K562 (cell line): ENCODE measurements around the gene POLR3C. TPM values are rescaled to one million over a fixed set of nuclear protein-coding genes. Genes with fewer than 3 reads are reported as not detected.

Experiments
- ATAC-seq: fragments of 200-7000 bp; cut with Tn5 transposase; 3 replicates; pipeline ENCODE4 v1.9.1; 2020; ENCODE audit warnings: moderate library complexity
- BruUV-seq: library from RNA; stranded (reverse); fragments of 400-500 nt; replicated peaks from 2 replicates; lab custom pipeline; 2021; lab: Mats Ljungman, UMichigan
- CTCF ChIA-PET: fragments of 300-600 bp; formaldehyde crosslinking; extraction: SDS; loops from one replicate; lab custom pipeline; 2021; ENCODE audit warnings: low intra/inter-chr PET ratio; lab: Yijun Ruan, JAX
- POLR2A ChIA-PET: fragments of 300-600, 350-650 bp; sonication (Branson Sonifier 250); formaldehyde crosslinking; extraction: SDS; loops from one replicate; lab custom pipeline; 2021; ENCODE audit warnings: antibody characterized with exemption, inconsistent platforms; lab: Yijun Ruan, JAX
- DNase-seq, 4 experiments: peaks; one replicate each; pipeline versions ENCODE4 v3.0.0 to v3.0.0-alpha.2; 2011 to 2018; ENCODE audit warnings: low spot score in 3 of 4, mixed read lengths in 3 of 4; ENCODE audit errors: extremely low read depth in 1 of 4
- FAIRE-seq: peaks from 2 replicates; lab custom pipeline; 2011; peaks lifted over from hg19 to GRCh38; lab: Jason Lieb, UNC
- H2AFZ ChIP-seq: 2 replicates; pipeline ENCODE4 v1.6.0; 2011; ENCODE audit warnings: low read depth, low read length, control low read depth, inconsistent platforms
- H3K27ac ChIP-seq: fragments of 200-600 bp; 3 replicates; pipeline ENCODE4 v1.8.0; 2011; ENCODE audit warnings: low read depth, mild to moderate bottlenecking, control low read depth, inconsistent platforms, low read length, moderate library complexity, mixed read lengths; ENCODE audit errors: extremely low read depth
- H3K27me3 ChIP-seq, 2 experiments: fragments of 300-600 bp in 1 of 2; 2 replicates in 1 of 2; 3 replicates in 1 of 2; pipeline versions ENCODE4 v1.6.0 to v1.8.0; 2011; ENCODE audit warnings: inconsistent platforms in 2 of 2, low read length in 2 of 2, mild to moderate bottlenecking in 1 of 2, mixed read lengths in 1 of 2, moderate library complexity in 1 of 2; ENCODE audit not compliant: control insufficient read depth in 2 of 2, insufficient read depth in 2 of 2
- H3K36me3 ChIP-seq: fragments of 300-600 bp; 3 replicates; pipeline ENCODE4 v1.8.0; 2011; ENCODE audit warnings: mild to moderate bottlenecking, low read length, inconsistent platforms; ENCODE audit not compliant: control insufficient read depth, insufficient read depth
- H3K4me1 ChIP-seq, 2 experiments: fragments of 200-600 bp in 1 of 2; replicated peaks in 1 of 2; 2 replicates in 1 of 2; 3 replicates in 1 of 2; pipeline versions ENCODE4 v1.5.1 to v1.8.0; 2011; ENCODE audit warnings: inconsistent platforms in 2 of 2, low read length in 2 of 2, mild to moderate bottlenecking in 1 of 2, mixed read lengths in 1 of 2, moderate library complexity in 1 of 2; ENCODE audit not compliant: control insufficient read depth in 2 of 2, insufficient read depth in 2 of 2
- H3K4me2 ChIP-seq: 2 replicates; pipeline ENCODE4 v1.6.1; 2011; ENCODE audit warnings: low read length, control low read depth, inconsistent platforms, mixed read lengths; ENCODE audit not compliant: insufficient read depth
- H3K4me3 ChIP-seq: fragments of 200-600 bp; sonication (generic), shearing (Covaris generic); 2 replicates; pipeline ENCODE4 v1.5.1; 2016; ENCODE audit warnings: control low read depth, inconsistent platforms
- H3K79me2 ChIP-seq: fragments of 200-600 bp; 3 replicates; pipeline ENCODE4 v1.8.0; 2011; ENCODE audit warnings: low read length, inconsistent platforms; ENCODE audit not compliant: control insufficient read depth, insufficient read depth
- H3K9ac ChIP-seq, 2 experiments: 2 replicates each; pipeline versions ENCODE4 v1.6.0 to v1.6.1; 2011; ENCODE audit warnings: low read depth in 2 of 2, low read length in 2 of 2, control low read depth in 1 of 2, inconsistent platforms in 1 of 2, mild to moderate bottlenecking in 1 of 2, mixed read lengths in 1 of 2; ENCODE audit not compliant: insufficient read depth in 1 of 2
- H3K9me1 ChIP-seq: one replicate; pipeline ENCODE4 v1.6.0; 2011; ENCODE audit warnings: inconsistent platforms, mild to moderate bottlenecking, low read length, moderate library complexity; ENCODE audit not compliant: control insufficient read depth, insufficient read depth
- H3K9me3 ChIP-seq: replicated peaks from 2 replicates; pipeline ENCODE4 v1.5.1; 2011; ENCODE audit warnings: low read depth, low read length, inconsistent platforms; ENCODE audit not compliant: control insufficient read depth, insufficient read depth
- H4K20me1 ChIP-seq: replicated peaks from 2 replicates; pipeline ENCODE4 v1.6.1; 2011; ENCODE audit warnings: low read length, inconsistent platforms, mixed read lengths; ENCODE audit not compliant: control insufficient read depth, insufficient read depth
- ATF7 ChIP-seq: fragments of 450-650 bp; IDR thresholded peaks from 2 replicates; pipeline ENCODE4 v1.7.1; 2014; ENCODE audit warnings: mild to moderate bottlenecking, moderate library complexity
- BRD9 ChIP-seq: fragments of 450-650 bp; IDR thresholded peaks from 2 replicates; pipeline ENCODE4 v1.6.1; 2018; ENCODE audit warnings: low read depth; ENCODE audit not compliant: partially characterized antibody
- DPF2 ChIP-seq: fragments of 450-650 bp; IDR thresholded peaks from 2 replicates; pipeline ENCODE4 v1.6.1; 2016
- EWSR1 ChIP-seq: fragments of 450-650 bp; IDR thresholded peaks from 2 replicates; pipeline ENCODE4 v1.6.1; 2018; ENCODE audit warnings: borderline replicate concordance, mild to moderate bottlenecking, low read depth, moderate library complexity; ENCODE audit not compliant: partially characterized antibody
- JUN ChIP-seq, 2 experiments: sonication (generic) in 1 of 2; formaldehyde crosslinking in 1 of 2; IDR thresholded peaks; 2 replicates each; pipeline versions ENCODE4 v1.6.1 to v1.8.0; 2012 to 2022; ENCODE audit warnings: borderline replicate concordance in 2 of 2, mild to moderate bottlenecking in 2 of 2, improper control_type of control experiment in 1 of 2, low read depth in 1 of 2, low read length in 1 of 2, missing genetic modification reagents in 1 of 2
- MAFK ChIP-seq: IDR thresholded peaks from 2 replicates; pipeline ENCODE4 v1.6.1; 2011; ENCODE audit warnings: low read length, improper control_type of control experiment
- NELFE ChIP-seq: IDR thresholded peaks from 2 replicates; pipeline ENCODE4 v1.6.1; 2011; ENCODE audit warnings: mild to moderate bottlenecking; ENCODE audit not compliant: insufficient read depth, insufficient read length
- SOX6 ChIP-seq: fragments of 450-650 bp; IDR thresholded peaks from 2 replicates; pipeline ENCODE4 v1.6.1; 2014; ENCODE audit warnings: mild to moderate bottlenecking
- TFAM ChIP-seq: fragments of 250-450 bp; sonication (Bioruptor Pico); conservative IDR thresholded peaks from 2 replicates; pipeline ENCODE4 v1.5.0; 2021; ENCODE audit warnings: mild to moderate bottlenecking, moderate library complexity
- ZNF384 ChIP-seq: IDR thresholded peaks from 2 replicates; pipeline ENCODE4 v1.6.1; 2012; ENCODE audit warnings: low read depth, low read length, improper control_type of control experiment
- WGBS: fragments of 100-300 bp; shearing (Covaris generic); methylation state at CpG from one replicate; pipeline ENCODE4 v1.1.6; 2016; ENCODE audit warnings: low coverage, mixed read lengths; ENCODE audit not compliant: insufficient coverage; ENCODE audit errors: missing lambda C conversion rate; 5-methylcytosine and 5-hydroxymethylcytosine counted together
- in situ Hi-C: fragments of 300-500 bp; cut with MboI; formaldehyde crosslinking; loops from 4 replicates; pipeline ENCODE4 v1.15.0; 2018; ENCODE audit warnings: inconsistent platforms, mixed read lengths
- intact Hi-C: fragments of 100-400 bp; cut with micrococcal nuclease; formaldehyde crosslinking; loops from 2 replicates; pipeline ENCODE4 v1.14.2; 2022
- polyA plus RNA-seq, 8 experiments: library from polyadenylated mRNA; depleted of rRNA in 4 of 8; stranded (reverse) in 5 of 8; unstranded in 3 of 8; fragments of >200 nt; fragmentation: Nextera tagmentation in 2 of 8; fragmentation: Illumina TruSeq in 1 of 8; extraction: Ambion mirVana in 2 of 8; extraction: Trizol in 1 of 8; gene quantifications; 2 replicates each; pipeline versions ENCODE4 v1.2.1 to v1.2.3, GENCODE V29; 2011 to 2014; ENCODE audit warnings: inconsistent platforms in 1 of 8, missing spikeins in 1 of 8
- total RNA-seq, 7 experiments: library from RNA; depleted of rRNA in 6 of 7; stranded (reverse); fragments of >200 nt in 6 of 7; fragmentation: Illumina TruSeq in 2 of 7; extraction: Trizol in 2 of 7; gene quantifications; 2 replicates each; pipeline versions ENCODE4 v1.2.1 to v1.2.3, GENCODE V29; 2011 to 2021; ENCODE audit warnings: low replicate concordance in 1 of 7
- TF ChIP-seq, protein P1 (sequence below), 3 experiments: IDR thresholded peaks in 2 of 3; conservative IDR thresholded peaks in 1 of 3; 2 replicates each; pipeline ENCODE4 v1.5.1; 2011 to 2012; ENCODE audit warnings: low read length in 3 of 3, mild to moderate bottlenecking in 3 of 3, control low read depth in 2 of 3, improper control_type of control experiment in 1 of 3, inconsistent platforms in 1 of 3, low read depth in 1 of 3, mixed read lengths in 1 of 3, moderate library complexity in 1 of 3; ENCODE audit not compliant: insufficient read depth in 2 of 3
- TF ChIP-seq, protein P2 (sequence below): fragments of 250-450 bp; sonication (Bioruptor Pico); IDR thresholded peaks from 2 replicates; pipeline ENCODE4 v1.4.0; 2020; ENCODE audit warnings: mild to moderate bottlenecking, moderate library complexity
- TF ChIP-seq, protein P3 (sequence below): sonication (generic); formaldehyde crosslinking; IDR thresholded peaks from 2 replicates; pipeline ENCODE4 v1.8.0; 2022; ENCODE audit warnings: missing genetic modification reagents, mild to moderate bottlenecking, moderate library complexity, borderline replicate concordance

The POLR3C gene
- total and polyA plus RNA-seq, 9 of the 15 experiments (the other 6 are each of a cell fraction or from before 2014, with no cell fraction given): 19.7 to 64.1 (median 45.2) TPM

- Histone ChIP-seq H3K79me2 (no peaks in the 10 kb centered on the region), H3K4me2 (peak overlapping the region; percentile 72), H3K4me1 (peaks cover 15 to 28% of the 10 kb centered on the region in 2 experiments), H4K20me1 (no peaks in the 10 kb centered on the region), H3K27me3 (no peaks in the 10 kb centered on the region), H3K9ac (peak overlapping the region; percentile 45 to 85; a peak in 3 of 4 replicates), H3K4me3 (peak overlapping the region; percentile 4; the same call in 1 of the 2 replicates), H3K27ac (peak overlapping the region; percentile 40; the same call in 2 of the 3 replicates), H2AFZ (peak overlapping the region; percentile 93), H3K36me3 (no peaks in the 10 kb centered on the region), H3K9me3 (no peaks in the 10 kb centered on the region), H3K9me1 (no peaks in the 10 kb centered on the region)
- WGBS: under 1% methylated on average over 6 of the region's 6 CpGs
- POLR2A ChIA-PET: interaction anchor here (0.7 to 1.9 kb wide), 13 partner anchors 12 to 160 kb away, joined by 3 to 11 read pairs (median 4); partner anchors contain the start of genes ANKRD34A, PIAS3, POLR3GL and RBM8A
- intact Hi-C loops: loop anchor here (1.0 to 2.0 kb wide), 5 partner anchors 18 to 121 kb away; partner anchors contain the start of genes ITGA10 and NUDT17
- CTCF ChIA-PET: interaction anchor here (0.6 to 2.6 kb wide), 7 partner anchors 18 to 122 kb away, joined by 3 to 32 read pairs (median 5); partner anchors contain the start of gene ITGA10
- FAIRE-seq: peak; percentile 95
- no TSS peak for BruUV-seq
- DNase-seq: peak; percentile 86 to 89 (median 87)
- ATAC-seq: peak; percentile 92
- in situ Hi-C loops: no loop called here
- TF ChIP-seq BRD9 (peak; percentile 57), SOX6 (0 out of 2 replicates have a peak, but pooled peaks have one; percentile 5), DPF2 (peak; percentile 24; the same call in 1 of the 2 replicates), JUN (IDR thresholded peaks at IDR 0.05; ENCODE audit: borderline replicate concordance, low read depth, low read length) (peak; percentile 24; the same call in 1 of the 2 replicates), JUN (CRISPR knock-in tag; IDR thresholded peaks at IDR 0.05; ENCODE audit: borderline replicate concordance) (no peak), EWSR1 (no peak), NELFE (no peak), ZNF384 (no peak), TFAM (CRISPR knock-in tag) (no peak), ATF7 (peak; percentile 38; the same call in 1 of the 2 replicates), MAFK (no peak)
- TF ChIP-seq, protein P1, sequence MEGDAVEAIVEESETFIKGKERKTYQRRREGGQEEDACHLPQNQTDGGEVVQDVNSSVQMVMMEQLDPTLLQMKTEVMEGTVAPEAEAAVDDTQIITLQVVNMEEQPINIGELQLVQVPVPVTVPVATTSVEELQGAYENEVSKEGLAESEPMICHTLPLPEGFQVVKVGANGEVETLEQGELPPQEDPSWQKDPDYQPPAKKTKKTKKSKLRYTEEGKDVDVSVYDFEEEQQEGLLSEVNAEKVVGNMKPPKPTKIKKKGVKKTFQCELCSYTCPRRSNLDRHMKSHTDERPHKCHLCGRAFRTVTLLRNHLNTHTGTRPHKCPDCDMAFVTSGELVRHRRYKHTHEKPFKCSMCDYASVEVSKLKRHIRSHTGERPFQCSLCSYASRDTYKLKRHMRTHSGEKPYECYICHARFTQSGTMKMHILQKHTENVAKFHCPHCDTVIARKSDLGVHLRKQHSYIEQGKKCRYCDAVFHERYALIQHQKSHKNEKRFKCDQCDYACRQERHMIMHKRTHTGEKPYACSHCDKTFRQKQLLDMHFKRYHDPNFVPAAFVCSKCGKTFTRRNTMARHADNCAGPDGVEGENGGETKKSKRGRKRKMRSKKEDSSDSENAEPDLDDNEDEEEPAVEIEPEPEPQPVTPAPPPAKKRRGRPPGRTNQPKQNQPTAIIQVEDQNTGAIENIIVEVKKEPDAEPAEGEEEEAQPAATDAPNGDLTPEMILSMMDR (IDR thresholded peaks at IDR 0.05 in 2 of 3, conservative IDR thresholded peaks at IDR 0.05 in 1 of 3; ENCODE audit: insufficient read depth in 2 of 3, low read depth in 1 of 3, low read length in 3 of 3): peak; percentile 94 to 97 (median 95)
- TF ChIP-seq, protein P2, sequence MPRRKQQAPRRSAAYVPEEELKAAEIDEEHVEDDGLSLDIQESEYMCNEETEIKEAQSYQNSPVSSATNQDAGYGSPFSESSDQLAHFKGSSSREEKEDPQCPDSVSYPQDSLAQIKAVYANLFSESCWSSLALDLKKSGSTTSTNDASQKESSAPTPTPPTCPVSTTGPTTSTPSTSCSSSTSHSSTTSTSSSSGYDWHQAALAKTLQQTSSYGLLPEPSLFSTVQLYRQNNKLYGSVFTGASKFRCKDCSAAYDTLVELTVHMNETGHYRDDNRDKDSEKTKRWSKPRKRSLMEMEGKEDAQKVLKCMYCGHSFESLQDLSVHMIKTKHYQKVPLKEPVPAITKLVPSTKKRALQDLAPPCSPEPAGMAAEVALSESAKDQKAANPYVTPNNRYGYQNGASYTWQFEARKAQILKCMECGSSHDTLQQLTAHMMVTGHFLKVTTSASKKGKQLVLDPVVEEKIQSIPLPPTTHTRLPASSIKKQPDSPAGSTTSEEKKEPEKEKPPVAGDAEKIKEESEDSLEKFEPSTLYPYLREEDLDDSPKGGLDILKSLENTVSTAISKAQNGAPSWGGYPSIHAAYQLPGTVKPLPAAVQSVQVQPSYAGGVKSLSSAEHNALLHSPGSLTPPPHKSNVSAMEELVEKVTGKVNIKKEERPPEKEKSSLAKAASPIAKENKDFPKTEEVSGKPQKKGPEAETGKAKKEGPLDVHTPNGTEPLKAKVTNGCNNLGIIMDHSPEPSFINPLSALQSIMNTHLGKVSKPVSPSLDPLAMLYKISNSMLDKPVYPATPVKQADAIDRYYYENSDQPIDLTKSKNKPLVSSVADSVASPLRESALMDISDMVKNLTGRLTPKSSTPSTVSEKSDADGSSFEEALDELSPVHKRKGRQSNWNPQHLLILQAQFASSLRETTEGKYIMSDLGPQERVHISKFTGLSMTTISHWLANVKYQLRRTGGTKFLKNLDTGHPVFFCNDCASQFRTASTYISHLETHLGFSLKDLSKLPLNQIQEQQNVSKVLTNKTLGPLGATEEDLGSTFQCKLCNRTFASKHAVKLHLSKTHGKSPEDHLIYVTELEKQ (CRISPR knock-in tag): no peak
- TF ChIP-seq, protein P3, sequence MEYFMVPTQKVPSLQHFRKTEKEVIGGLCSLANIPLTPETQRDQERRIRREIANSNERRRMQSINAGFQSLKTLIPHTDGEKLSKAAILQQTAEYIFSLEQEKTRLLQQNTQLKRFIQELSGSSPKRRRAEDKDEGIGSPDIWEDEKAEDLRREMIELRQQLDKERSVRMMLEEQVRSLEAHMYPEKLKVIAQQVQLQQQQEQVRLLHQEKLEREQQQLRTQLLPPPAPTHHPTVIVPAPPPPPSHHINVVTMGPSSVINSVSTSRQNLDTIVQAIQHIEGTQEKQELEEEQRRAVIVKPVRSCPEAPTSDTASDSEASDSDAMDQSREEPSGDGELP (CRISPR knock-in tag): peak; percentile 30; the same call in 1 of the 2 replicates
Observed at GRCh38 chr1:145891587-145892485, 67.8 kb downstream of the POLR3C start.
